Astrocyte (in vitro differentiated cells and primary cell): Measurements from ENCODE around the gene STK24. TPM values are rescaled to one million over a fixed set of nuclear protein-coding genes. Genes with fewer than 3 reads are reported as not detected.

Source experiments
- DNase-seq: peaks from one replicate; pipeline ENCODE4 v3.0.0-alpha.2; 2010; ENCODE audit warnings: low read depth
- FAIRE-seq: peaks from 2 replicates; lab custom pipeline; 2011; peaks lifted over from hg19 to GRCh38; lab: Jason Lieb, UNC
- H2AFZ ChIP-seq: 2 replicates; pipeline ENCODE4 v1.6.0; 2012; ENCODE audit warnings: low read depth, low read length, inconsistent platforms
- H3K27ac ChIP-seq: 2 replicates; pipeline ENCODE4 v1.5.1; 2011; ENCODE audit warnings: low read depth, low read length, inconsistent platforms
- H3K27me3 ChIP-seq: 2 replicates; pipeline ENCODE4 v1.6.0; 2011; ENCODE audit warnings: low read length, inconsistent platforms; ENCODE audit not compliant: insufficient read depth
- H3K36me3 ChIP-seq: 2 replicates; pipeline ENCODE4 v1.5.1; 2011; ENCODE audit warnings: low read length, inconsistent platforms; ENCODE audit not compliant: insufficient read depth
- H3K4me1 ChIP-seq: 2 replicates; pipeline ENCODE4 v1.5.1; 2011; ENCODE audit warnings: low read length, inconsistent platforms; ENCODE audit not compliant: insufficient read depth
- H3K4me2 ChIP-seq: 2 replicates; pipeline ENCODE4 v1.6.0; 2012; ENCODE audit warnings: low read length, inconsistent platforms
- H3K4me3 ChIP-seq: 2 replicates; pipeline ENCODE4 v1.5.1; 2011; ENCODE audit warnings: low read depth, mild to moderate bottlenecking, low read length, inconsistent platforms; ENCODE audit not compliant: insufficient read depth
- H3K79me2 ChIP-seq: 2 replicates; pipeline ENCODE4 v1.6.0; 2012; ENCODE audit warnings: mild to moderate bottlenecking, low read length, inconsistent platforms; ENCODE audit not compliant: insufficient read depth
- H3K9ac ChIP-seq: 2 replicates; pipeline ENCODE4 v1.6.0; 2012; ENCODE audit warnings: mild to moderate bottlenecking, low read length, inconsistent platforms
- H3K9me3 ChIP-seq: 2 replicates; pipeline ENCODE4 v1.5.1; 2012; ENCODE audit warnings: low read depth, mild to moderate bottlenecking, low read length, inconsistent platforms; ENCODE audit not compliant: insufficient read depth
- H4K20me1 ChIP-seq: 2 replicates; pipeline ENCODE4 v1.6.0; 2012; ENCODE audit warnings: low read length, inconsistent platforms; ENCODE audit not compliant: insufficient read depth
- H3K27ac Mint-ChIP-seq: one replicate; pipeline ENCODE4 v1.8.0; 2021; ENCODE audit warnings: mild to moderate bottlenecking, mixed read lengths; ENCODE audit not compliant: unreplicated experiment
- H3K27me3 Mint-ChIP-seq: one replicate; pipeline ENCODE4 v1.8.0; 2021; ENCODE audit warnings: low read depth, mixed read lengths; ENCODE audit not compliant: unreplicated experiment
- H3K36me3 Mint-ChIP-seq: one replicate; pipeline ENCODE4 v1.8.0; 2021; ENCODE audit warnings: low read depth, mixed read lengths; ENCODE audit not compliant: unreplicated experiment
- H3K4me1 Mint-ChIP-seq: one replicate; pipeline ENCODE4 v1.8.0; 2021; ENCODE audit warnings: low read depth, mixed read lengths; ENCODE audit not compliant: unreplicated experiment
- H3K4me3 Mint-ChIP-seq: one replicate; pipeline ENCODE4 v1.8.0; 2021; ENCODE audit warnings: mild to moderate bottlenecking, moderate library complexity, mixed read lengths; ENCODE audit not compliant: unreplicated experiment
- H3K9me3 Mint-ChIP-seq: one replicate; pipeline ENCODE4 v1.8.0; 2021; ENCODE audit warnings: mild to moderate bottlenecking, mixed read lengths; ENCODE audit not compliant: unreplicated experiment
- CTCF ChIP-seq: IDR thresholded peaks from 2 replicates; pipeline ENCODE4 v1.5.1; 2011; ENCODE audit warnings: low read depth, mild to moderate bottlenecking, inconsistent platforms, low read length, moderate library complexity; ENCODE audit not compliant: insufficient read depth
- EZH2 ChIP-seq: IDR thresholded peaks from 2 replicates; pipeline ENCODE4 v1.6.1; 2012; ENCODE audit warnings: mild to moderate bottlenecking, low read length, inconsistent platforms; ENCODE audit not compliant: insufficient read depth
- total RNA-seq: library from RNA; stranded (reverse); gene quantifications from 2 replicates; pipeline ENCODE4 v1.2.1, GENCODE V29; 2021

STK24 gene
- total RNA-seq, 1 donor from 2014 or later: 96.1 TPM

DNA sequence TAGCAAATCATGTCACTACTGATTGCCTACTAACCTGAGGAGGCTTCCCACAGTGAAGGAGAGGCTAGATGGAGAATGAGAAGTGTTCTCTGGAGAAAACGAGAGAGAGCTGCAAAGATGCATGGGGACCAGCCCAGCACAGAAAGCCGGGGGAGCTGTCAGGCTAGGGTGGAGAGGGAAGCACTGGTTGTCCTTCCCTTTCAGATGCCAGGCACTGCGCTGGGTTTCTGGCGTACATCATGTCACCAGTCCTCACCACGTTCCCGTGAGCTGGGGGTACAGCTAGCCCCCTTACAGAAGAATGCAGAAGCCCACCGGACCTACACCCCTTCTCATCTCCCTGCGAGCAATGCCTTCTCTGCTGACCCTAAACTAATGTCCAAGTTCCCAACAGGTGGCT, 86.0 kb downstream of the STK24 start:
- Histone ChIP-seq H4K20me1 (peaks cover 61% of the 10 kb centered on the region), H3K4me1 (peaks cover 16% of the 10 kb centered on the region), H3K27ac (no peak overlapping the region), H3K9ac (no peak overlapping the region), H3K9me3 (no peaks in the 10 kb centered on the region), H3K27me3 (no peaks in the 10 kb centered on the region), H2AFZ (no peak overlapping the region), H3K4me3 (no peak overlapping the region), H3K36me3 (no peaks in the 10 kb centered on the region), H3K79me2 (peaks cover 91% of the 10 kb centered on the region), H3K4me2 (no peak overlapping the region)
- no peak for TF ChIP-seq CTCF
- TF ChIP-seq EZH2: no peak
- Mint-ChIP-seq H3K4me1 (peaks cover 33% of the 10 kb centered on the region), H3K4me3 (no peak overlapping the region), H3K27ac (no peak overlapping the region), H3K27me3 (no peaks in the 10 kb centered on the region), H3K36me3 (peaks cover 13% of the 10 kb centered on the region), H3K9me3 (no peaks in the 10 kb centered on the region)
- DNase-seq: no peak
- FAIRE-seq: no peak

DNA sequence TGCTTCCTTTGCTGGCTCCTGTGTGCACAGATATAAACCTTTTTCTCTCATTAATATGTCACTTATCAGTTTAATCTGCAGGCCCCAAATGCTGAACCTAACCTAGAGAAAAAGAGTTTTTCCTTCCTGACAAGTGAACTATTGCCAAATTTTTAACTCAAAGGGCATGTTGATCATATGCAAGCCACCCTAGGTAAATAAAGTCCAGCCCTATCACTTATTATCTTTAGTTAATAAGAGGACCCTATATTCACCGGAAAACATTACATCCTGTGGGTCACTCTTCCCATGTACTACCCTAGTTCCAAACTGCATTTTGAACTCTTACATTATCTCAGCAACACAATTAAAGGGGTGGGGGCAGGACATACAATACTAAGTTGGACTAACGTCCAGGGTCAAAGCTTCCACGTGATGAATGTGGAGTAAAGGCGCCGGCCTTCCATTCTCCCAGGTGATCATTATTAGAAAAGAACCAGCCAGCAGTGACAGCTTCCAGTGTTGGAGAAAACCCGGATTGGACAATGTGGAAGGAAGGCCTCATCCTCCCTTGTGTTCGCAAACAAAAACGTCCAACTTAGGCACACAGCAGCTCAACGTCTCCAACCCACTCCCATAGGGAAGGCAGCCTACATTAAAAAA, 86.6 kb downstream of the STK24 start:
- H3K36me3 Mint-ChIP-seq: peaks cover 13% of the 10 kb centered on the region
- TF ChIP-seq EZH2 (no peak), CTCF (no peak)
- Histone ChIP-seq H3K27ac (no peak overlapping the region), H4K20me1 (peaks cover 61% of the 10 kb centered on the region), H2AFZ (no peak overlapping the region), H3K4me2 (no peak overlapping the region), H3K9ac (no peak overlapping the region), H3K4me1 (peaks cover 21% of the 10 kb centered on the region), H3K36me3 (no peaks in the 10 kb centered on the region), H3K9me3 (no peaks in the 10 kb centered on the region), H3K79me2 (peaks cover 91% of the 10 kb centered on the region), H3K4me3 (no peak overlapping the region), H3K27me3 (no peaks in the 10 kb centered on the region)
- FAIRE-seq: no peak
- peaks cover 36% of the 10 kb centered on the region for H3K4me1 Mint-ChIP-seq
- no peaks in the 10 kb centered on the region for H3K27me3 Mint-ChIP-seq
- no peaks in the 10 kb centered on the region for H3K9me3 Mint-ChIP-seq
- no peak overlapping the region for H3K4me3 Mint-ChIP-seq
- no peak for DNase-seq
- H3K27ac Mint-ChIP-seq: no peak overlapping the region

DNA sequence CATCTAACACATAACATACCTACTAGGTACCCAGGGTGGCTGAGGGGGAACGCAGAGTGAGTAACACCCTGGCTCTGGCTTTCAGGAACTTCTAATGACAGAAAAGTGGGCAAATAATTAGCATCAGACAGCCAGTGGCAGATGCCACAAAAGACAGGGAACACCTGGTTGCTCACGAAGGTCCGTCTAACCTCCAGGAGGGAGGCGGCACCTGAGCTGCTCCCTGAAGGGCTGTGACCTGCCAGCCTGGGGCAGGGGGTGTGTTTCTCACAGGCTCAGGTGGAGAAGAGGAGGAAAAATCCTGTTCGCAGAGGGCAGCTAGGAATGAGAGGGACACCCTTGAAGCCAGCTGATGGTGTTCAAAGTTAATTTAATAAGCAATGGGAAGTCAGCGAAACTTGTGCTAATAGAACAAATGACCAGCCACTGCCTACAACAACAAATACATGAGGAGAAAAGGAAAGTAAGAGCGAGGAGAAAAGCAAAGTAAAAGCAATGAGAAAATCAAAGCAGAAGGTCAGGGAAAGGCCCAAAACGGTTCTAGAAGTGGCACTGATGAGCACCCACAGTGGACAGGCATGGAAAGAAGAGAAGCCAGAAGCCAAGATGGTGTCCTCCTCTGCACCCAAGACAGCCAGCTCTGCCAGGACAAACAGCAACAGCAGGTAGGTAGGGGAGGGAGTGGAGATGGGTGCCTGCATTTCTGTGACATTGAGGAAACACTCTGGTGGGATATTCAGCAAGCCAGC, 87.3 kb downstream of the STK24 start:
- FAIRE-seq (no peak), DNase-seq (no peak)
- H3K27me3 ChIP-seq: no peaks in the 10 kb centered on the region
- H3K36me3 ChIP-seq: no peaks in the 10 kb centered on the region
- no peaks in the 10 kb centered on the region for H3K9me3 ChIP-seq
- no peak overlapping the region for H3K4me2 ChIP-seq
- H3K79me2 ChIP-seq: peaks cover 89% of the 10 kb centered on the region
- H3K4me1 Mint-ChIP-seq: peaks cover 43% of the 10 kb centered on the region
- no peaks in the 10 kb centered on the region for H3K27me3 Mint-ChIP-seq
- no peak overlapping the region for H3K4me3 ChIP-seq
- no peak overlapping the region for H3K4me3 Mint-ChIP-seq
- no peak overlapping the region for H3K9ac ChIP-seq
- TF ChIP-seq CTCF (no peak), EZH2 (no peak)
- H4K20me1 ChIP-seq: peaks cover 58% of the 10 kb centered on the region
- H3K27ac ChIP-seq: no peak overlapping the region
- peaks cover 28% of the 10 kb centered on the region for H3K4me1 ChIP-seq
- no peaks in the 10 kb centered on the region for H3K9me3 Mint-ChIP-seq
- no peak overlapping the region for H3K27ac Mint-ChIP-seq
- H2AFZ ChIP-seq: no peak overlapping the region
- H3K36me3 Mint-ChIP-seq: peaks cover 13% of the 10 kb centered on the region
